ENCODE data around the gene TSPOAP1. TPM values are rescaled to one million over a fixed set of nuclear protein-coding genes. Genes with fewer than 3 reads are reported as not detected.

Gene TSPOAP1
- total RNA-seq, 1 donor from 2014 or later = 77.0 TPM

- intact Hi-C loops (cut with micrococcal nuclease) = no loop called here
These were observed 47.9 kb downstream of the TSPOAP1 start, which contains the start of gene MPO for GRCh38 chr17:58280480-58281217. Gene MPO (minus strand): TSS chr17:58280935. CDS start chr17:58280758, 177 bp downstream.

GRCh38 chr17:58279736-58280479 lies 48.7 kb downstream of the TSPOAP1 start:
- intact Hi-C loops (cut with micrococcal nuclease) = no loop called here

GRCh38 chr17:58279016-58279711 lies 49.4 kb downstream of the TSPOAP1 start:
- intact Hi-C loops (cut with micrococcal nuclease) = no loop called here

- intact Hi-C loops (cut with micrococcal nuclease) = no loop called here
These were observed 50.0 kb downstream of the TSPOAP1 start for GRCh38 chr17:58278661-58279015.

GRCh38 chr17:58277802-58278595 lies 50.6 kb downstream of the TSPOAP1 start:
- intact Hi-C loops (cut with micrococcal nuclease) = loop anchor here (1.0 kb wide), 2 partner anchors 139 to 169 kb away; partner anchors contain the start of gene RNF43

GRCh38 chr17:58277107-58277801 lies 51.3 kb downstream of the TSPOAP1 start:
- intact Hi-C loops (cut with micrococcal nuclease) = loop anchor here (1.0 kb wide), 2 partner anchors 140 to 170 kb away; partner anchors contain the start of gene RNF43

GRCh38 chr17:58276423-58276822 lies 52.2 kb downstream of the TSPOAP1 start:
- intact Hi-C loops (cut with micrococcal nuclease) = no loop called here

GRCh38 chr17:58275417-58275816 lies 53.2 kb downstream of the TSPOAP1 start:
- intact Hi-C loops (cut with micrococcal nuclease) = no loop called here

GRCh38 chr17:58273453-58274104 lies 55.0 kb downstream of the TSPOAP1 start:
- intact Hi-C loops (cut with micrococcal nuclease) = no loop called here

GRCh38 chr17:58272367-58273280 lies 56.0 kb downstream of the TSPOAP1 start:
- intact Hi-C loops (cut with micrococcal nuclease) = no loop called here

GRCh38 chr17:58271216-58271931 lies 57.2 kb downstream of the TSPOAP1 start:
- intact Hi-C loops (cut with micrococcal nuclease) = no loop called here

GRCh38 chr17:58270476-58271215 lies 57.9 kb downstream of the TSPOAP1 start:
- intact Hi-C loops (cut with micrococcal nuclease) = no loop called here

GRCh38 chr17:58269557-58270291 lies 58.9 kb downstream of the TSPOAP1 start:
- intact Hi-C loops (cut with micrococcal nuclease) = no loop called here

GRCh38 chr17:58268774-58269556 lies 59.6 kb downstream of the TSPOAP1 start:
- intact Hi-C loops (cut with micrococcal nuclease) = no loop called here

- intact Hi-C loops (cut with micrococcal nuclease) = no loop called here
These were observed 60.3 kb downstream of the TSPOAP1 start for GRCh38 chr17:58268326-58268725.
